ENCODE results near the gene FYN.

FYN gene

GRCh38 chr6:111680811-111681609 is 192.2 kb downstream of the FYN start:
- peak; percentile 68 for DNase-seq (ENCODE audit: low spot score)

GRCh38 chr6:111680015-111680712 is 193.1 kb downstream of the FYN start:
- DNase-seq (ENCODE audit: low spot score), result no peak

GRCh38 chr6:111679126-111679858 is 194.0 kb downstream of the FYN start:
- peak; percentile 40 for DNase-seq (ENCODE audit: low spot score)

- peak; percentile 62 for DNase-seq (ENCODE audit: low spot score)
Measured at GRCh38 chr6:111677249-111677990, 195.8 kb downstream of the FYN start.

GRCh38 chr6:111676383-111676782 is 196.9 kb downstream of the FYN start:
- DNase-seq (ENCODE audit: low spot score), result no peak

- DNase-seq (ENCODE audit: low spot score), result no peak
Measured at GRCh38 chr6:111674883-111675282, 198.4 kb downstream of the FYN start.

GRCh38 chr6:111674413-111674812 is 198.8 kb downstream of the FYN start:
- DNase-seq (ENCODE audit: low spot score), result no peak

- DNase-seq (ENCODE audit: low spot score), result no peak
Measured at GRCh38 chr6:111673937-111674336, 199.3 kb downstream of the FYN start.

- DNase-seq (ENCODE audit: low spot score), result no peak
Measured at GRCh38 chr6:111673532-111673931, 199.7 kb downstream of the FYN start.

GRCh38 chr6:111672761-111673450 is 200.3 kb downstream of the FYN start:
- no peak for DNase-seq (ENCODE audit: low spot score)

GRCh38 chr6:111669326-111669725 is 203.9 kb downstream of the FYN start:
- DNase-seq (ENCODE audit: low spot score), result no peak

- DNase-seq (ENCODE audit: low spot score), result no peak
Measured at GRCh38 chr6:111668410-111668809, 204.8 kb downstream of the FYN start.

- no peak for DNase-seq (ENCODE audit: low spot score)
Measured at GRCh38 chr6:111667931-111668330, 205.3 kb downstream of the FYN start.

- DNase-seq (ENCODE audit: low spot score), result no peak
Measured at GRCh38 chr6:111666847-111667246, 206.4 kb downstream of the FYN start.

GRCh38 chr6:111664565-111665030 is 208.7 kb downstream of the FYN start:
- no peak for DNase-seq (ENCODE audit: low spot score)

GRCh38 chr6:111663692-111664564 is 209.3 kb downstream of the FYN start:
- peak; percentile 32 for DNase-seq (ENCODE audit: low spot score)

- DNase-seq (ENCODE audit: low spot score), result no peak
Measured at GRCh38 chr6:111662794-111663593, 210.3 kb downstream of the FYN start.

- no peak for DNase-seq (ENCODE audit: low spot score)
Measured at GRCh38 chr6:111662072-111662793, 211.0 kb downstream of the FYN start.

- DNase-seq (ENCODE audit: low spot score), result no peak
Measured at GRCh38 chr6:111661541-111662061, 211.7 kb downstream of the FYN start.

All from kidney tubule cell (primary cell).